ENCODE measurements around the gene CYP4Z1. TPM values are rescaled to one million over a fixed set of nuclear protein-coding genes. Genes with fewer than 3 reads are reported as not detected.

The CYP4Z1 gene, protein sequence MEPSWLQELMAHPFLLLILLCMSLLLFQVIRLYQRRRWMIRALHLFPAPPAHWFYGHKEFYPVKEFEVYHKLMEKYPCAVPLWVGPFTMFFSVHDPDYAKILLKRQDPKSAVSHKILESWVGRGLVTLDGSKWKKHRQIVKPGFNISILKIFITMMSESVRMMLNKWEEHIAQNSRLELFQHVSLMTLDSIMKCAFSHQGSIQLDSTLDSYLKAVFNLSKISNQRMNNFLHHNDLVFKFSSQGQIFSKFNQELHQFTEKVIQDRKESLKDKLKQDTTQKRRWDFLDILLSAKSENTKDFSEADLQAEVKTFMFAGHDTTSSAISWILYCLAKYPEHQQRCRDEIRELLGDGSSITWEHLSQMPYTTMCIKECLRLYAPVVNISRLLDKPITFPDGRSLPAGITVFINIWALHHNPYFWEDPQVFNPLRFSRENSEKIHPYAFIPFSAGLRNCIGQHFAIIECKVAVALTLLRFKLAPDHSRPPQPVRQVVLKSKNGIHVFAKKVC
- not detected in 2 replicates for total RNA-seq

GRCh38 chr1:47067097-47067594, at the start of gene CYP4Z1:
CYP4Z1 (plus strand) TSS chr1:47067231; CDS start chr1:47067491, 260 bp downstream.

GRCh38 chr1:47023268-47024140, 43.5 kb upstream of the CYP4Z1 start, which contains the start of gene CYP4X1:
CYP4X1 (plus strand) TSS chr1:47023669; CDS start chr1:47023818, 149 bp downstream.

GRCh38 chr1:47137198-47137597, 70.2 kb downstream of the CYP4Z1 start, which contains the start of gene CYP4A22:
CYP4A22 (plus strand) TSS chr1:47137441; CDS start chr1:47137486, 45 bp downstream.

Other genes with a start within 250 kb of the CYP4Z1 start
- gene CYP4A11, start 125.8 kb upstream of the CYP4Z1 start, total RNA-seq, result not detected in 2 replicates
- 2.9 and 4.3 TPM in 2 replicates for gene CYP4X1, start 43.6 kb upstream of the CYP4Z1 start, total RNA-seq
- 0.07 TPM in 1 of 2 replicates, not detected in the other for gene CYP4A22, start 70.2 kb downstream of the CYP4Z1 start, total RNA-seq
- gene PDZK1IP1, start 122.8 kb downstream of the CYP4Z1 start, total RNA-seq, result not detected in 2 replicates
- 35.5 and 36.8 TPM in 2 replicates for gene TAL1, start 165.0 kb downstream of the CYP4Z1 start, total RNA-seq
- 33.8 and 47.2 TPM in 2 replicates for gene STIL, start 246.9 kb downstream of the CYP4Z1 start, total RNA-seq

Data from thoracic aorta endothelial cell (primary cell).